Measurements from ENCODE around the gene SRP72. TPM values are rescaled to one million over a fixed set of nuclear protein-coding genes. Genes with fewer than 3 reads are reported as not detected.

The SRP72 gene
- polyA plus RNA-seq, 1 experiment, result 118 TPM

DNA sequence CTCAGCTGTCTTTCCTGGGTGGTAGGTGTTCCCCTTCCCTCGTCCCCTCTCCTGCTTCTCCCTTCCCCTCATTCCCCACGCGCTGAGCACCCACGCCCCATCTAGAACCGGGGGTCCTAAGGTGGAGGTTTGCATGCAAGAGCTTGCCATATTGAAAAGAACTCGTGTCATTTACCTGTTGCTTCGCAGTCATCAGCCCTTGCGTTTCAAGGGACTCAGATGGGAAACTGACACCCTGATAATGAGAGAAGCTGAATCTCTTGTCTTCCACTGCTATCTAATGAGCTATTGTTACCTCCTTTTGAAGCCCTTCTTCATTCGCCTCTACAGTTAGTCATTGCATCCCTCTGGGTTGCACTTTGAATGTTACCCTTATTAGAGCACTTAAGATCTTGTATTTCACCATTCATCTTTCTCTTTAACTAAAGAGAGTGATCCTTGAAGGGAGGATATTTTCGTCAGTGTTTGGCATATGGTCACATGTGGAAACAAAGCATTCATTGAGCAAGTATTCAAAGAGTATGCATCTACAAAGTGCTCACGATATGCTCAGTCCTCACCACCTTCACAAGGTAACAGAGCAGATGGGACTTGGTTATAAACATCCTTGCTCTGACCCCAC lies 63.8 kb downstream of the SRP72 start:
- TF ChIP-seq, protein P1, sequence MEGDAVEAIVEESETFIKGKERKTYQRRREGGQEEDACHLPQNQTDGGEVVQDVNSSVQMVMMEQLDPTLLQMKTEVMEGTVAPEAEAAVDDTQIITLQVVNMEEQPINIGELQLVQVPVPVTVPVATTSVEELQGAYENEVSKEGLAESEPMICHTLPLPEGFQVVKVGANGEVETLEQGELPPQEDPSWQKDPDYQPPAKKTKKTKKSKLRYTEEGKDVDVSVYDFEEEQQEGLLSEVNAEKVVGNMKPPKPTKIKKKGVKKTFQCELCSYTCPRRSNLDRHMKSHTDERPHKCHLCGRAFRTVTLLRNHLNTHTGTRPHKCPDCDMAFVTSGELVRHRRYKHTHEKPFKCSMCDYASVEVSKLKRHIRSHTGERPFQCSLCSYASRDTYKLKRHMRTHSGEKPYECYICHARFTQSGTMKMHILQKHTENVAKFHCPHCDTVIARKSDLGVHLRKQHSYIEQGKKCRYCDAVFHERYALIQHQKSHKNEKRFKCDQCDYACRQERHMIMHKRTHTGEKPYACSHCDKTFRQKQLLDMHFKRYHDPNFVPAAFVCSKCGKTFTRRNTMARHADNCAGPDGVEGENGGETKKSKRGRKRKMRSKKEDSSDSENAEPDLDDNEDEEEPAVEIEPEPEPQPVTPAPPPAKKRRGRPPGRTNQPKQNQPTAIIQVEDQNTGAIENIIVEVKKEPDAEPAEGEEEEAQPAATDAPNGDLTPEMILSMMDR (IDR thresholded peaks at IDR 0.05; ENCODE audit: insufficient read depth, low read depth, low read length), result no peak
- H3K36me3 ChIP-seq (ENCODE audit: control insufficient read depth, insufficient read depth, low read length), result no peaks in the 10 kb centered on the region
- ChIA-PET CTCF (interaction anchor here (0.8 to 2.1 kb wide), 2 partner anchors 13 to 267 kb away, joined by 3 to 8 read pairs; no protein-coding TSS in a partner anchor), POLR2A (no interaction called here)
- DNase-seq (ENCODE audit: low read depth), result no peak
- H3K27me3 ChIP-seq (ENCODE audit: control insufficient read depth, insufficient read depth, low read length), result peaks cover 12% of the 10 kb centered on the region
- peak overlapping the region; percentile 57 for H3K4me3 ChIP-seq (ENCODE audit: low read depth, low read length)

DNA sequence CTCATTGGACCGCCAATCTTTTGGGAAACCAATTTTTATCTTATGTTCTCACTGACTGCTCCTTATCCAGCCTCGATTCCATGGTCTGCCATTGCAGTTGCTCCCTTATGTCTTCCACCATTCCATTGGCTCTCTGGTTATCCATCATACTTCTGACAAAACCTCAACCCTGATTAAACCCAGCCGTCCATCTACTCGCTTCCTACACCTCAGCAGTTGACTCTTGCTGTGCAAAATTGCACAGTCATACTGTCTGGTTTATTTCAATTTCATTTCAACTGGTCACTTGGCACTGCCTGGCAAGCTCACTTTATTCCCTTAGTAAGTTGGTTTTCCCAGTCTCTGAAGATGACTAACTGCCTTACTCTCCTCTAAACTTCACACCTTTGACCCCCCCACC lies 64.4 kb downstream of the SRP72 start:
- no peak for DNase-seq (ENCODE audit: low read depth)
- Histone ChIP-seq H3K36me3 (ENCODE audit: control insufficient read depth, insufficient read depth, low read length) (no peaks in the 10 kb centered on the region), H3K4me3 (ENCODE audit: low read depth, low read length) (no peak overlapping the region), H3K27me3 (ENCODE audit: control insufficient read depth, insufficient read depth, low read length) (peaks cover 12% of the 10 kb centered on the region)
- TF ChIP-seq, protein P1 (IDR thresholded peaks at IDR 0.05; ENCODE audit: insufficient read depth, low read depth, low read length), result no peak
- ChIA-PET POLR2A (no interaction called here), CTCF (interaction anchor here (2.1 kb wide), 1 partner anchor 13 kb away, joined by 8 read pairs; no protein-coding TSS in a partner anchor)

DNA sequence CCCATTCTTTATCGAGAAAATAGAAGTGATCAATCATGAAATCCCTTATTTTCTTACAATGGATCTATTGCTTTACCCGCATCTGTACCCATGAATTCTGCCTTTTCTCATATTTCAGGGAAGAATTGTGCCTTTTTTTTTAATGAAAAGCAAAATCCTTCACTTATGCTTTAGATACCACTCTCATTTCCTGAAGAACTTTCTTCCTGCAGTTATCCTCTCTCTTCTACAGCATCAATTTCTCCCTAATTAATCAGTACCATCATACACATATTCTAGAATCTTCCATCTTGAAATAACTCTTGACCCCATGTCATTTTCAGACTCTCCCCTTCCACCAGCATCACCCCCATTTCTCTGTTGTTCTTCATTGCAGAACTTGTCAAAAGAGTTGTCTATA lies 64.8 kb downstream of the SRP72 start:
- DNase-seq (ENCODE audit: low read depth), result no peak
- CTCF ChIA-PET, result interaction anchor here (2.1 kb wide), 1 partner anchor 12 kb away, joined by 8 read pairs; no protein-coding TSS in a partner anchor
- POLR2A ChIA-PET, result no interaction called here

DNA sequence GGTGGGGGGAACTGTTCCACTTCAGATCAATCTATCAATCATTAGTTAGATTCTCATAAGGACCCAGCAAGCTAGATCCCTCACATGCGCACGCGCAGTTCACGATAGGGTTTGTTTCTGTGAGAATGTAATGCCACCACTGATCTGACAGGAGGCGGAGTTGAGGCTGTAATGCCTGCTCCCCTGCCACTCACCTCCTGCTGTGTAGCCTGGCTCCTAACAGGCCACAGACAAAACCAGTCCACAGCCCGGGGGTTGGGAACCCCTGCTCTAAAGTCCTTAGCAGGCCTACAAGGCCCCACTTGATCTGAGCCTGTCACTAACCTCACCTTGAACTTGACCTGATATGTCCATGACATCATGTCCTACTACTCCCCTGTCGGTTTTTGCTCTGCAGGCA lies 68.5 kb downstream of the SRP72 start:
- no peak overlapping the region for H3K4me3 ChIP-seq (ENCODE audit: low read depth, low read length)
- DNase-seq (ENCODE audit: low read depth), result no peak
- no peaks in the 10 kb centered on the region for H3K36me3 ChIP-seq (ENCODE audit: control insufficient read depth, insufficient read depth, low read length)
- H3K27me3 ChIP-seq (ENCODE audit: control insufficient read depth, insufficient read depth, low read length), result peaks cover 10% of the 10 kb centered on the region
- TF ChIP-seq, protein P1 (IDR thresholded peaks at IDR 0.05; ENCODE audit: insufficient read depth, low read depth, low read length), result no peak
- ChIA-PET POLR2A (no interaction called here), CTCF (no interaction called here)

More for the DNA sequence above, 64.8 kb downstream of the SRP72 start:
- no peaks in the 10 kb centered on the region for H3K36me3 ChIP-seq (ENCODE audit: control insufficient read depth, insufficient read depth, low read length)
- H3K27me3 ChIP-seq (ENCODE audit: control insufficient read depth, insufficient read depth, low read length), result peaks cover 11% of the 10 kb centered on the region
- no peak overlapping the region for H3K4me3 ChIP-seq (ENCODE audit: low read depth, low read length)
- TF ChIP-seq, protein P1 (IDR thresholded peaks at IDR 0.05; ENCODE audit: insufficient read depth, low read depth, low read length), result no peak

DNA sequence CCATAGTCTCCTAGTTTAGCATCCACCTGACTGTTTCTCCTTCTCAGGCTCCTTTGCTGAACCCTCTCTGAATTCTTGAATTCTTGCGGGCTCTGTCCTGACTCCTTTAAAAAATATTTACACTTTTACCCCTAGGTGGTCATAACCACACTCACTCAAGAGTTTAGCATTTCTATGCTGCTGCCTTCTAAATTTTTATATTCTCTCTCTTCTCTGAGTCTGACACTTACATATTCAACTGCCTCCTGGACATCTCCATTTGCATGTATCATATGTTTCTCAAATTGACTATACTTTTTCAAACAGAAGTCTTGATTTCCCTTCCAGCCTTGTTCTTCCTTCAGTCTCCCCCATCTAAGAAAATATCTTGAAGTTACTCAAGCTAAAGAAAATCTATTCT lies 69.7 kb downstream of the SRP72 start:
- peaks cover 4% of the 10 kb centered on the region; the same call in 1 of the 2 replicates for H3K27me3 ChIP-seq (ENCODE audit: control insufficient read depth, insufficient read depth, low read length)
- TF ChIP-seq, protein P1 (IDR thresholded peaks at IDR 0.05; ENCODE audit: insufficient read depth, low read depth, low read length), result no peak
- no peaks in the 10 kb centered on the region for H3K36me3 ChIP-seq (ENCODE audit: control insufficient read depth, insufficient read depth, low read length)
- POLR2A ChIA-PET, result no interaction called here
- H3K4me3 ChIP-seq (ENCODE audit: low read depth, low read length), result no peak overlapping the region
- CTCF ChIA-PET, result no interaction called here
- DNase-seq (ENCODE audit: low read depth), result no peak

Data from BJ (cell line).